ENCODE results near the gene XKR3. TPM values are rescaled to one million over a fixed set of nuclear protein-coding genes. Genes with fewer than 3 reads are reported as not detected.
"Not testable (repeated sequence)": the region's sequence is repeated elsewhere in the genome, so short reads cannot be mapped to it uniquely, and the experiment has no call there.

The XKR3 gene
- total and polyA plus RNA-seq, 12 donors, result 0.16 TPM; not detected in 11

DNA sequence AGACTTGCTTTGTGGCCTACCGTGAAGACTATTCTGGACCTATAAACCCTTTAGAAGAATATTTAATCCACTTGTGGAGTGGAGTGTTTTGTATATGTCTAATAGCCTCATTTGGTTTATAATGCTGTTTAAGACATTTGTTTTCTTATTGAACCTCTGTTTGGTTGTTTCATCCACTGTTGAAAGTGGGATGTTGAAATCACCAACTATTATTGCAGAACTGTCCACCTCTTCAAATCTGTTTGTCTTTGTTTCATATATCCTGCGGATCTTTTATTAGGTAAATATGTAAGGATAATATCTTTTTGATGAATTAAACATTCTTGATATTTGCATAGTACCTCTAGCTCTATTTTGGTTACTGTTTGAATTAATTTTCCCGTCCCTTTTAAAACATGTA lies 49.1 kb downstream of the XKR3 start:
- no peaks in the 10 kb centered on the region for H3K27me3 ChIP-seq
- TF ChIP-seq POLR2A (IDR thresholded peaks at IDR 0.05), result no peak
- TF ChIP-seq, protein P1, sequence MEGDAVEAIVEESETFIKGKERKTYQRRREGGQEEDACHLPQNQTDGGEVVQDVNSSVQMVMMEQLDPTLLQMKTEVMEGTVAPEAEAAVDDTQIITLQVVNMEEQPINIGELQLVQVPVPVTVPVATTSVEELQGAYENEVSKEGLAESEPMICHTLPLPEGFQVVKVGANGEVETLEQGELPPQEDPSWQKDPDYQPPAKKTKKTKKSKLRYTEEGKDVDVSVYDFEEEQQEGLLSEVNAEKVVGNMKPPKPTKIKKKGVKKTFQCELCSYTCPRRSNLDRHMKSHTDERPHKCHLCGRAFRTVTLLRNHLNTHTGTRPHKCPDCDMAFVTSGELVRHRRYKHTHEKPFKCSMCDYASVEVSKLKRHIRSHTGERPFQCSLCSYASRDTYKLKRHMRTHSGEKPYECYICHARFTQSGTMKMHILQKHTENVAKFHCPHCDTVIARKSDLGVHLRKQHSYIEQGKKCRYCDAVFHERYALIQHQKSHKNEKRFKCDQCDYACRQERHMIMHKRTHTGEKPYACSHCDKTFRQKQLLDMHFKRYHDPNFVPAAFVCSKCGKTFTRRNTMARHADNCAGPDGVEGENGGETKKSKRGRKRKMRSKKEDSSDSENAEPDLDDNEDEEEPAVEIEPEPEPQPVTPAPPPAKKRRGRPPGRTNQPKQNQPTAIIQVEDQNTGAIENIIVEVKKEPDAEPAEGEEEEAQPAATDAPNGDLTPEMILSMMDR (IDR thresholded peaks at IDR 0.05), result no peak
- WGBS, 4 donors, result 80 to 90% (median 82%) methylated on average over 3 of the region's 3 CpGs
- DNase-seq, result no peak
- H3K27ac ChIP-seq, result no peak overlapping the region
- H3K9me3 ChIP-seq (replicated peaks in 1 of 3), result peaks cover 0 to 6% (median 0%) of the 10 kb centered on the region in 3 donors
- no peaks in the 10 kb centered on the region for H3K36me3 ChIP-seq (replicated peaks in 1 of 2)
- H3K4me3 ChIP-seq, result no peak overlapping the region
- H3K4me1 ChIP-seq (replicated peaks in 1 of 2), result no peaks in the 10 kb centered on the region
- intact Hi-C loops (cut with DNase I), result no loop called here

DNA sequence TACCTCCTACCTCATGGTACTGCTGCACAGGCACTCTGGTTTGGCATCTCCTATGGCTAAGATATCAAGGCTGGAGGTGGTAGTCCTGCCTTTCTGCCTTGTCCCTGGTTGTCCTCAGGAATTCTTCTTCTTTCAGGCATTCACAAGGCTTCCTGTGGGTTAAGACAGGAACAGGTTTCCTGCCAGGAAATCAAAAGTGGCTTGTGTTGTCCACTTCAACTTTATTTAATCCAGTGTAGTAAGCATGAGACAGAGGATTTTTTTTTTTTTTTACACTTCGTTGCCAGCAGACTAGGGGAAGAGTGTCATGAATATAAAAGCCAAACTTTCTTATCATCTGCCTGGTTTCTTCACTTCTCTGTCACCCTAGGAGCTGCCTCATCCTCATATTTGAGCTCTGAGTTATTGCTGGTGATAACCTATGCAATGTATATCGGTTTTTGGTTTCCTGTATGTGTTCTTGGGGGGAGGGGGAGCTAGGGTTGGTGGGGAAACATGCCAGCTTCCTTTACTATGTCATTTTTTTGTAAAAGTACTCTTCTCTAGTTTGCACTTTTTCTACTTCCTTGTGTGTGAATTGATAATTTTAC lies 50.2 kb downstream of the XKR3 start:
- intact Hi-C loops (cut with DNase I), result no loop called here
- 16 to 28% (median 22%) methylated on average over 2 of the region's 2 CpGs for WGBS, 4 donors

DNA sequence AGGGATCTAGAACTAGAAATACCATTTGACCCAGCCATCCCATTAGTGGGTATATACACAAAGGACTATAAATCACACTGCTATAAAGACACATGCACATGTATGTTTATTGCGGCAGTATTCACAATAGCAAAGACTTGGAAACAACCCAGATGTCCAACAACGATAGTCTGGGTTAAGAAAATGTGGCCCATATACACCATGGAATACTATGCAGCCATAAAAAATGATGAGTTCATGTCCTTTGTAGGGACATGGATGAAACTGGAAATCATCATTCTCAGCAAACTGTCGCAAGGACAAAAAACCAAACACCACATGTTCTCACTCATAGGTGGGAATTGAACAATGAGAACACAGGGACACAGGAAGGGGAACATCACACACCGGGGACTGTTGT lies 53.6 kb downstream of the XKR3 start:
- 75 to 86% (median 86%) methylated on average over 4 of the region's 4 CpGs for WGBS, 4 donors
- H3K36me3 ChIP-seq (replicated peaks in 1 of 2); intact Hi-C loops (cut with DNase I); H3K4me3 ChIP-seq; H3K4me1 ChIP-seq (replicated peaks in 1 of 2); DNase-seq; H3K27ac ChIP-seq; H3K27me3 ChIP-seq; H3K9me3 ChIP-seq (replicated peaks in 1 of 3): not testable (repeated sequence)

More for the DNA sequence above, 50.2 kb downstream of the XKR3 start:
- DNase-seq, result no peak
- H3K9me3 ChIP-seq (replicated peaks in 1 of 3), result peaks cover 0 to 6% (median 0%) of the 10 kb centered on the region in 3 donors
- H3K36me3 ChIP-seq (replicated peaks in 1 of 2), result no peaks in the 10 kb centered on the region
- no peak overlapping the region for H3K4me3 ChIP-seq
- no peaks in the 10 kb centered on the region for H3K27me3 ChIP-seq
- TF ChIP-seq, protein P1 (IDR thresholded peaks at IDR 0.05), result no peak
- no peak for TF ChIP-seq POLR2A (IDR thresholded peaks at IDR 0.05)
- H3K27ac ChIP-seq, result no peak overlapping the region
- H3K4me1 ChIP-seq (replicated peaks in 1 of 2), result no peaks in the 10 kb centered on the region

DNA sequence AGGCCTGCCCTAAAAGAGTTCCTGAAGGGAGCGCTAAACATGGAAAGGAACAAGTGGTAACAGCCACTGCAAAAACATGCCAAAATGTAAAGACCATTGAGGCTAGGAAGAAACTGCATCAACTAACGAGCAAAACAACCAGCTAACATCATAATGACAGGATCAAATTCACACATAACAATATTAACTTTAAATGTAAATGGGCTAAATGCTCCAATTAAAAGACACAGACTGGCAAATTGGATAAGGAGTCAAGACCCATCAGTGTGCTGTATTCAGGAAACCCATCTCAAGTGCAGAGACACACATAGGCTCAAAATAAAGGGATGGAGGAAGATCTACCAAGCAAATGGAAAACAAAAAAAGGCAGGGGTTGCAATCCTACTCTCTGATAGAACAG lies 57.3 kb downstream of the XKR3 start:
- 44 to 77% (median 61%) methylated on average over 2 of the region's 2 CpGs for WGBS, 4 donors
- H3K27me3 ChIP-seq; intact Hi-C loops (cut with DNase I): not testable (repeated sequence)

DNA sequence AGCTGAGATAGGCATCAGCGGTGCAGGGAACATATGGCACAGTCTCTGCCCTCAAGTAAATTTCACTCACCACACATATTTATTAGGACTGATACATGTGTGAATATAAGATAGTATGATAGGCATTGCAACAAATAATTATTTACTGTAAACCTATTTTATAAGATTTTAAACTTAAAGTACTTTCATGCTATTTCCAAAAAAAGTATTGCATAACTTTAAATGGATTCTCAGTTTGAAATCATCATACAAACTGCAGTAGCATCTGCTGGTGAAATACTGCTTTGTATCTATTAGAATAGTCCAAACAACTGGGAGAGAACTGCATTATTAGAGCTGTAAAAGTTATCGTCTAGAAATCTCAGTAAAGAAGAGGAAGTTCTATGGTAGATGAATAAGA lies 63.0 kb downstream of the XKR3 start:
- H3K27ac ChIP-seq; DNase-seq; intact Hi-C loops (cut with DNase I); H3K36me3 ChIP-seq (replicated peaks in 1 of 2); H3K4me1 ChIP-seq (replicated peaks in 1 of 2); H3K4me3 ChIP-seq; H3K9me3 ChIP-seq (replicated peaks in 1 of 3); H3K27me3 ChIP-seq: not testable (repeated sequence)
- WGBS, 4 donors, result 65 to 86% (median 82%) methylated on average over 2 of the region's 2 CpGs

More for the DNA sequence above, 57.3 kb downstream of the XKR3 start:
- DNase-seq; H3K4me3 ChIP-seq; H3K27ac ChIP-seq; H3K4me1 ChIP-seq (replicated peaks in 1 of 2); H3K36me3 ChIP-seq (replicated peaks in 1 of 2); H3K9me3 ChIP-seq (replicated peaks in 1 of 3): not testable (repeated sequence)

DNA sequence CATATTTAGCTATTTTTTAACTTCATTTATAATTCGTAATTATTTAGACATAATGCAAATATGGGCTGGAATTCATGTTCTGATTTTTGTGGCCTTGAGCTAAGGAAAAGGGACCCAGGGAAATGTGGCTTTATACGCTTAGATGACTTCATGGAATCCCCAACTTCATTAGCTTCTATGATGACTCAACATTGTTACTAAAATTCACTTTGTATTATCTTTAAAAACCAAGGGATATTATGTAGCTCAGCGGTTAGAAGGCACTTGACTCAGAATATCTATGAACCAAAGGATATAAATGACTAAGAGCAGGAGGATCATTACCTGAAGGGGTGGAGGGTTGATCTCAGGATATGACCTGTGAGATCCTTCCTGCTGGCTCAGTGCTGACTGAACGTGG lies 64.8 kb downstream of the XKR3 start:
- intact Hi-C loops (cut with DNase I); H3K36me3 ChIP-seq (replicated peaks in 1 of 2); H3K27ac ChIP-seq; H3K27me3 ChIP-seq; H3K4me3 ChIP-seq; H3K4me1 ChIP-seq (replicated peaks in 1 of 2); DNase-seq; H3K9me3 ChIP-seq (replicated peaks in 1 of 3): not testable (repeated sequence)
- WGBS, 4 donors, result 51 to 58% (median 55%) methylated on average over 4 of the region's 4 CpGs

DNA sequence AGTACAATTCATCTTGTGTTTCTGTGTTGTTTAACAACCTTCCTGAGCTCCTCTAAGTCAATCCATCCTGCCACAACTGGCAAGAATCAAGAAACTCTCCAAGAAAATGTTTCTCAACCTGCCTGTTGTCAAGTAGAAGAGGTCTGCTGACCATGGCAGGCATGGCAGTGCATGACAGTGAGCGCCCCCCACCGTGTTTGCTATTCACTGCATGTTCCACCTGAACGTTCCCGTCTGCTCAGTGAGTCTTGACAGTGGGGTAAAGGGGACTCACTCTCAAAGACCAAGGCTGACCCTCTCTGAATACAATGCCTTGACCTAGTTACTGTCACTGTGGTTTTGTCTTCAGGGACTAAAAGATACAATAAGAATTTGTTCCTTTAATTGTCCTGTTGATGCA lies 75.9 kb downstream of the XKR3 start:
- H3K4me1 ChIP-seq (replicated peaks in 1 of 2); DNase-seq; H3K36me3 ChIP-seq (replicated peaks in 1 of 2); H3K4me3 ChIP-seq; H3K27ac ChIP-seq; intact Hi-C loops (cut with DNase I); H3K9me3 ChIP-seq (replicated peaks in 1 of 3); H3K27me3 ChIP-seq: not testable (repeated sequence)
- WGBS, 4 donors, result 40 to 65% (median 54%) methylated on average over 4 of the region's 4 CpGs

DNA sequence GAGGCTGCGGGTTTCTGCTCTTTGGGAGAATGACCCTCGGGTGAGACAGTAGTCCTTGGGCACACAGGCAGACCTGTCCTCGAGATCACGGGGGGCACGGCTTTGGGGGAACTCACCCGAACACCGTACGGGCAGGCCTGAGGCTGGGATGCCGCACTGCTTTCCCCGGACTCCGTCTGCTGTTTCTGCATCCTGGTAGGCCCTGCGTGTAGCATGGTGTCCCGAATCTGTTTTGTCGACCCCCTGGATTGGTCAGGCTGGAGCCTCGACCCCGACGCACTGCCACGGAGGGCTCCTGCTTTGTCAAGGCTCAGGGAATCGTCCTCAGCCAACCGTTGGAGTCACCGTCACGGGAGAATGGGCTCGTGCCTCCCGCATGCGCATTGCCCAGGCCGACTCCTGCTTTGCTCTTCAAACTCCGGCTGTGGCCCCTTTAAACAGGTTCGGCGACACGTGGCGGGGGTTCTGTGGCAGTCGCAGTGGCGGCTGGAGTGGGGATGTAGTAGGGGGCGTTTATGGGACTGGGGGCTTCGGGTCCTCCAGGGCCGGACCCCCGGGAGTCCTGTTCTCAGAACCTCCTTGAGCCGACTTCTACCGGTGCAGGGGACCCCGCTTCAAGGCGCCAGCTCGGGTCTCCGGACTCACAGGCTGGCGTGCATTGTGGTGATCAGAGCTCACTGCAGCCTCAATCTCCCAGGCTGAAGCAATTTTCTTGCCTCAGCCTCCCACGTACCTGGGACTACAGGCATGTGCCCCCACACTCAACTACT lies 76.9 kb downstream of the XKR3 start:
- H3K9me3 ChIP-seq (replicated peaks in 1 of 3); H3K27me3 ChIP-seq; H3K27ac ChIP-seq; H3K4me3 ChIP-seq; H3K4me1 ChIP-seq (replicated peaks in 1 of 2); H3K36me3 ChIP-seq (replicated peaks in 1 of 2); intact Hi-C loops (cut with DNase I); DNase-seq: not testable (repeated sequence)
- whole genome bisulfite sequencing, 4 donors, result 75 to 85% (median 82%) methylated on average over 19 to 44 of the region's 45 CpGs
